Muscle layer of colon (tissue), 2 donors: ENCODE data around the gene PHKA2.

Experiments used
- H3K27ac ChIP-seq: one replicate; pipeline ENCODE4 v1.7.0; 2013; ENCODE audit warnings: low read depth, mild to moderate bottlenecking, low read length, moderate library complexity
- H3K27me3 ChIP-seq, 2 donors: one replicate each; pipeline ENCODE4 v1.7.0; 2013; ENCODE audit warnings: low read length in 2 of 2, mild to moderate bottlenecking in 2 of 2; ENCODE audit not compliant: insufficient read depth in 2 of 2, control insufficient read depth in 1 of 2
- H3K36me3 ChIP-seq: one replicate; pipeline ENCODE4 v1.7.0; 2013; ENCODE audit warnings: mild to moderate bottlenecking, low read length; ENCODE audit not compliant: insufficient read depth
- H3K4me1 ChIP-seq: one replicate; pipeline ENCODE4 v1.7.0; 2013; ENCODE audit warnings: mild to moderate bottlenecking, low read length; ENCODE audit not compliant: insufficient read depth
- H3K4me3 ChIP-seq, 2 donors: one replicate each; pipeline ENCODE4 v1.7.0; 2013; ENCODE audit warnings: low read length in 2 of 2, low read depth in 1 of 2, mild to moderate bottlenecking in 1 of 2, moderate library complexity in 1 of 2
- H3K9ac ChIP-seq: one replicate; pipeline ENCODE4 v1.7.0; 2013; ENCODE audit warnings: low read length
- H3K9me3 ChIP-seq: one replicate; pipeline ENCODE4 v1.7.0; 2013; ENCODE audit warnings: mild to moderate bottlenecking, low read length
- donor health status: abdominal sarcoma.
- donor health status: Adenocarcinoma of cecum.

The PHKA2 gene

GRCh38 chrX:18896680-18897544 is 87.0 kb downstream of the PHKA2 start:
- no peaks in the 10 kb centered on the region for H3K36me3 ChIP-seq
- no peak overlapping the region for H3K9ac ChIP-seq
- no peak overlapping the region for H3K4me3 ChIP-seq
- no peaks in the 10 kb centered on the region for H3K27me3 ChIP-seq
- H3K4me1 ChIP-seq, result peaks cover 5% of the 10 kb centered on the region
- no peaks in the 10 kb centered on the region for H3K9me3 ChIP-seq
- no peak overlapping the region for H3K27ac ChIP-seq

- no peak overlapping the region for H3K27ac ChIP-seq
- no peak overlapping the region for H3K4me3 ChIP-seq
- H3K36me3 ChIP-seq, result no peaks in the 10 kb centered on the region
Observed at GRCh38 chrX:18895189-18895951, 88.5 kb downstream of the PHKA2 start.

GRCh38 chrX:18894156-18894555 is 89.8 kb downstream of the PHKA2 start:
- H3K9ac ChIP-seq, result no peak overlapping the region
- H3K36me3 ChIP-seq, result no peaks in the 10 kb centered on the region
- H3K27me3 ChIP-seq, result no peaks in the 10 kb centered on the region
- H3K9me3 ChIP-seq, result no peaks in the 10 kb centered on the region
- no peak overlapping the region for H3K4me3 ChIP-seq
- no peak overlapping the region for H3K27ac ChIP-seq
- H3K4me1 ChIP-seq, result peaks cover 5% of the 10 kb centered on the region

More at GRCh38 chrX:18895189-18895951, 88.5 kb downstream of the PHKA2 start:
- Histone ChIP-seq H3K27me3 (no peaks in the 10 kb centered on the region), H3K4me1 (peaks cover 5% of the 10 kb centered on the region), H3K9me3 (no peaks in the 10 kb centered on the region), H3K9ac (no peak overlapping the region)

GRCh38 chrX:18893536-18893935 is 90.4 kb downstream of the PHKA2 start:
- Histone ChIP-seq H3K4me3 (no peak overlapping the region), H3K9me3 (no peaks in the 10 kb centered on the region), H3K27me3 (peaks cover 0 to 4% of the 10 kb centered on the region in 2 donors), H3K36me3 (no peaks in the 10 kb centered on the region), H3K27ac (no peak overlapping the region), H3K4me1 (peaks cover 5% of the 10 kb centered on the region), H3K9ac (no peak overlapping the region)

- no peak overlapping the region for H3K27ac ChIP-seq
- H3K9me3 ChIP-seq, result no peaks in the 10 kb centered on the region
Observed at GRCh38 chrX:18892899-18893298, 91.0 kb downstream of the PHKA2 start.

DNA sequence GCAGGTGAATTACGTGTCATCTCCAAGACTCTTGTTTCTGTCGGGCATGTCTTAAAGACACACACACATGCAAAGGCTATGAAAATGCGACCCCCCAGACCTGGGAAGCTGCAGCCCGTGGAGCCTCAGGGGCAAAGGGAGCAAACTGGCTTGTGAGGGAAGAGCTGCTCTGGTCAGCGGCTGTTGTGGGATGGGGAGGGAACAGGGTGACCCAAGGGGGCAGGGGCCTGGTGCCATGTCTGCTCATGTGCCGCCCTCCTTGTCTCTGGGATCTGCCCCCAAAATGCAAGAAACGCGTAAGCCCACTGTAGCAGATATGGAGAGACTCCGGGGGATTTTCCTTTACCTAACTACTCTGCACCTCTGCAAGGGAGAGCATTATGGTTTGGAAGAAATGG is 92.4 kb downstream of the PHKA2 start:
- H3K9me3 ChIP-seq, result no peaks in the 10 kb centered on the region
- H3K9ac ChIP-seq, result no peak overlapping the region
- no peaks in the 10 kb centered on the region for H3K36me3 ChIP-seq
- no peak overlapping the region for H3K27ac ChIP-seq
- H3K27me3 ChIP-seq, result peaks cover 0 to 11% of the 10 kb centered on the region in 2 donors
- no peak overlapping the region for H3K4me3 ChIP-seq
- peaks cover 5% of the 10 kb centered on the region for H3K4me1 ChIP-seq

More at GRCh38 chrX:18892899-18893298, 91.0 kb downstream of the PHKA2 start:
- H3K9ac ChIP-seq, result no peak overlapping the region
- no peak overlapping the region for H3K4me3 ChIP-seq
- H3K4me1 ChIP-seq, result peaks cover 5% of the 10 kb centered on the region
- H3K36me3 ChIP-seq, result no peaks in the 10 kb centered on the region
- peaks cover 0 to 4% of the 10 kb centered on the region in 2 donors for H3K27me3 ChIP-seq

GRCh38 chrX:18890724-18891547 is 93.0 kb downstream of the PHKA2 start:
- no peak overlapping the region for H3K27ac ChIP-seq
- H3K4me1 ChIP-seq, result peaks cover 8% of the 10 kb centered on the region
- no peak overlapping the region for H3K9ac ChIP-seq
- H3K4me3 ChIP-seq, result no peak overlapping the region
- no peaks in the 10 kb centered on the region for H3K36me3 ChIP-seq
- H3K27me3 ChIP-seq, result peaks cover 0 to 14% of the 10 kb centered on the region in 2 donors
- H3K9me3 ChIP-seq, result no peaks in the 10 kb centered on the region

DNA sequence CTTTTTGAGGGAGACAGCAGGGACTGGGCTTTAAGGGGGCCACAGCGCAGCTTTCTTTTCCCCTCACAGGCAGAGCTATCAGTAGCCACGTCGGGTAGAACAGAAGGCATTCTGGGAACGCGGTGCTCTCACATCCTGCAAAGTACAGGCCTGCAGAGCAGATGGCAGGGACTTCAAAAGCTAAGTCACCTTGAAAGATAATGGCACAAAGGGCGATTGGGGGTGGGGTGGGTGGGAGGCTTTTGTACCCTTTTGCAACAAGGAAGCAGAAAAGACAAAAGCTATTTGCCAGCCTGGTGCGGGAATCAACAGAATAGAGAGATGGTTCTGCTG is 93.9 kb downstream of the PHKA2 start:
- Histone ChIP-seq H3K27ac (no peak overlapping the region), H3K9ac (no peak overlapping the region), H3K4me1 (peaks cover 8% of the 10 kb centered on the region), H3K36me3 (no peaks in the 10 kb centered on the region), H3K27me3 (peaks cover 0 to 17% of the 10 kb centered on the region in 2 donors), H3K4me3 (no peak overlapping the region), H3K9me3 (no peaks in the 10 kb centered on the region)

GRCh38 chrX:18889346-18890048 is 94.4 kb downstream of the PHKA2 start:
- Histone ChIP-seq H3K27me3 (peaks cover 0 to 17% of the 10 kb centered on the region in 2 donors), H3K27ac (no peak overlapping the region), H3K9ac (no peak overlapping the region), H3K4me1 (peaks cover 8% of the 10 kb centered on the region), H3K4me3 (no peak overlapping the region), H3K9me3 (no peaks in the 10 kb centered on the region), H3K36me3 (no peaks in the 10 kb centered on the region)

DNA sequence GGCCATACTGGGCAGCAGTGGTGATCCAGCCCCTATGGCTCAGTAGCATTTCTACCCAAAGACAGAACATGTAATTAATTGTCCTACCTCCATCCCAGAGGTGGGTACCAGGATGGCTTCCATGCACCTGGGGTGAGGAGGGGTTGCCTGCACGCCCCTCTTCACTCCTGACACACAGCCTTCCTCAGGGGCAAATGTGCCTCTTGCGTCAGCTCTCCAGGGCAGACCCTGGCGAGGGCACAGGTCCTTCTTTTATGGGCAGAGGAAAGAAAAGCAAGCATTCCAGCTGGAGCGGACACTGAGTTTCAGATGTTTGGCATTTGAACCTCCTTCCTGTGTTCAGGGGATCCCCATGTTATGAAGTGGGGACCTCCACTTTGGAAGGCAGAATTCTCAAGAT is 95.6 kb downstream of the PHKA2 start:
- H3K27ac ChIP-seq, result no peak overlapping the region
- H3K9me3 ChIP-seq, result no peaks in the 10 kb centered on the region
- H3K4me1 ChIP-seq, result peaks cover 8% of the 10 kb centered on the region
- no peaks in the 10 kb centered on the region for H3K36me3 ChIP-seq
- no peak overlapping the region for H3K4me3 ChIP-seq
- H3K27me3 ChIP-seq, result peaks cover 0 to 17% of the 10 kb centered on the region in 2 donors
- no peak overlapping the region for H3K9ac ChIP-seq
